GM23248 (cell line): Measurements from ENCODE around the gene SOCS4. TPM values are rescaled to one million over a fixed set of nuclear protein-coding genes. Genes with fewer than 3 reads are reported as not detected.
"Not testable (repeated sequence)": the region's sequence is repeated elsewhere in the genome, so short reads cannot be mapped to it uniquely, and the experiment has no call there.

Experiments
- DNase-seq: peaks from one replicate; pipeline ENCODE4 v3.0.0-alpha.2; 2015
- H2AFZ ChIP-seq: fragments of 200-600 bp; sonication (generic); 2 replicates; pipeline ENCODE4 v1.6.1; 2016; ENCODE audit warnings: antibody characterized with exemption
- H3F3A ChIP-seq: fragments of 200-600 bp; sonication (generic); 2 replicates; pipeline ENCODE4 v1.6.1; 2016; ENCODE audit warnings: mild to moderate bottlenecking, antibody characterized with exemption, mixed run types; ENCODE audit not compliant: insufficient read depth
- H3K27ac ChIP-seq: fragments of 200-600 bp; sonication (generic); 2 replicates; pipeline ENCODE4 v1.5.1; 2016; ENCODE audit warnings: mild to moderate bottlenecking
- H3K27me3 ChIP-seq: fragments of 200-600 bp; sonication (generic); replicated peaks from 2 replicates; pipeline ENCODE4 v1.6.1; 2016; ENCODE audit warnings: mild to moderate bottlenecking; ENCODE audit not compliant: insufficient read depth
- H3K36me3 ChIP-seq: fragments of 200-600 bp; sonication (generic); 2 replicates; pipeline ENCODE4 v1.6.1; 2016; ENCODE audit warnings: low read depth, mild to moderate bottlenecking
- H3K4me1 ChIP-seq: fragments of 200-600 bp; sonication (generic); 2 replicates; pipeline ENCODE4 v1.6.1; 2016; ENCODE audit warnings: mild to moderate bottlenecking; ENCODE audit not compliant: insufficient read depth
- H3K4me2 ChIP-seq: fragments of 200-600 bp; sonication (generic); one replicate; pipeline ENCODE4 v1.6.1; 2016; ENCODE audit warnings: mild to moderate bottlenecking; ENCODE audit not compliant: unreplicated experiment
- H3K4me3 ChIP-seq: fragments of 200-600 bp; sonication (generic); 2 replicates; pipeline ENCODE4 v1.5.1; 2016; ENCODE audit warnings: mild to moderate bottlenecking
- H3K79me2 ChIP-seq: fragments of 200-600 bp; sonication (generic); 2 replicates; pipeline ENCODE4 v1.6.1; 2016; ENCODE audit warnings: mild to moderate bottlenecking; ENCODE audit not compliant: insufficient read depth
- H3K9ac ChIP-seq: fragments of 200-600 bp; sonication (generic); 2 replicates; pipeline ENCODE4 v1.6.1; 2016; ENCODE audit warnings: mild to moderate bottlenecking
- H3K9me2 ChIP-seq: fragments of 200-600 bp; sonication (generic); 2 replicates; pipeline ENCODE4 v1.6.1; 2016; ENCODE audit warnings: mixed run types, mild to moderate bottlenecking, moderate library complexity; ENCODE audit not compliant: insufficient read depth
- H3K9me3 ChIP-seq: fragments of 200-600 bp; sonication (generic); one replicate; pipeline ENCODE4 v1.6.1; 2017; ENCODE audit warnings: low read depth
- H4K20me1 ChIP-seq: fragments of 200-600 bp; sonication (generic); 2 replicates; pipeline ENCODE4 v1.6.0; 2016; ENCODE audit not compliant: insufficient read depth
- EZH2 ChIP-seq: fragments of 200-600 bp; sonication (generic); IDR thresholded peaks from 2 replicates; pipeline ENCODE4 v1.6.1; 2018; ENCODE audit warnings: antibody characterized with exemption, mild to moderate bottlenecking; ENCODE audit not compliant: insufficient read depth, poor library complexity, severe bottlenecking
- EZH2phosphoT487 ChIP-seq: fragments of 200-600 bp; sonication (generic); IDR thresholded peaks from 2 replicates; pipeline ENCODE4 v1.6.1; 2018; ENCODE audit warnings: antibody characterized with exemption, moderate library complexity, mild to moderate bottlenecking, low read depth; ENCODE audit not compliant: insufficient read depth
- WGBS, 2 experiments: methylation state at CpG; one replicate each; pipeline ENCODE4 v1.1.6; 2015 to 2017; ENCODE audit warnings: low lambda C conversion rate in 2 of 2, low coverage in 1 of 2; ENCODE audit errors: missing lambda C conversion rate in 2 of 2; 5-methylcytosine and 5-hydroxymethylcytosine counted together
- in situ Hi-C: fragments of 300-500 bp; cut with MboI; formaldehyde crosslinking; loops from 2 replicates; pipeline ENCODE4 v1.15.0; 2020
- polyA plus RNA-seq: library from polyadenylated mRNA; unstranded; fragments of >200 nt; fragmentation: Nextera tagmentation; extraction: Ambion mirVana; gene quantifications from 2 replicates; pipeline ENCODE4 v1.2.1, GENCODE V29; 2016
- total RNA-seq: library from RNA; depleted of rRNA; stranded (reverse); fragments of >200 nt; shearing (Covaris generic); gene quantifications from 2 replicates; pipeline ENCODE4 v1.2.3, GENCODE V29; 2014

The SOCS4 gene
- total and polyA plus RNA-seq, 2 experiments from 2014 or later = 7.7 to 15.7 TPM

- WGBS, 2 experiments = 91 to 95% methylated on average over 5 of the region's 5 CpGs
These were observed 30.9 kb downstream of the SOCS4 start for GRCh38 chr14:55057919-55058318.

GRCh38 chr14:55059333-55059732 lies 32.3 kb downstream of the SOCS4 start:
- Histone ChIP-seq H3K36me3 (peaks cover 54% of the 10 kb centered on the region), H4K20me1 (peaks cover 26% of the 10 kb centered on the region)

More at GRCh38 chr14:55057919-55058318, 30.9 kb downstream of the SOCS4 start:
- H4K20me1 ChIP-seq = peaks cover 26% of the 10 kb centered on the region
- H3K4me1 ChIP-seq = peaks cover 16% of the 10 kb centered on the region
- H3K27ac ChIP-seq = no peak overlapping the region
- no peak overlapping the region for H3K9ac ChIP-seq
- DNase-seq = no peak
- no peak overlapping the region for H3K4me3 ChIP-seq
- TF ChIP-seq EZH2phosphoT487 (no peak), EZH2 (no peak)
- peaks cover 100% of the 10 kb centered on the region for H3K79me2 ChIP-seq
- H3K9me2 ChIP-seq = no peaks in the 10 kb centered on the region
- H3K9me3 ChIP-seq = no peaks in the 10 kb centered on the region
- H3K27me3 ChIP-seq = no peaks in the 10 kb centered on the region
- H2AFZ ChIP-seq = no peak overlapping the region
- peaks cover 48% of the 10 kb centered on the region for H3K36me3 ChIP-seq
- H3K4me2 ChIP-seq = no peak overlapping the region
- peaks cover 12% of the 10 kb centered on the region for H3F3A ChIP-seq
- in situ Hi-C loops = no loop called here

GRCh38 chr14:55062517-55063351 lies 35.7 kb downstream of the SOCS4 start:
- WGBS, 2 experiments = 85 to 89% methylated on average over 11 of the region's 11 CpGs
- TF ChIP-seq EZH2 (no peak), EZH2phosphoT487 (no peak)
- H3F3A ChIP-seq = peaks cover 45% of the 10 kb centered on the region
- no peak for DNase-seq
- no peaks in the 10 kb centered on the region for H3K9me2 ChIP-seq
- H3K4me2 ChIP-seq = no peak overlapping the region
- H2AFZ ChIP-seq = no peak overlapping the region
- no peaks in the 10 kb centered on the region for H3K9me3 ChIP-seq
- no peak overlapping the region for H3K9ac ChIP-seq
- no peak overlapping the region for H3K4me3 ChIP-seq
- H3K36me3 ChIP-seq = peaks cover 63% of the 10 kb centered on the region
- in situ Hi-C loops = no loop called here
- H3K79me2 ChIP-seq = peaks cover 92% of the 10 kb centered on the region
- H3K4me1 ChIP-seq = no peaks in the 10 kb centered on the region
- H4K20me1 ChIP-seq = peaks cover 16% of the 10 kb centered on the region
- no peak overlapping the region for H3K27ac ChIP-seq
- H3K27me3 ChIP-seq = no peaks in the 10 kb centered on the region

More at GRCh38 chr14:55059333-55059732, 32.3 kb downstream of the SOCS4 start:
- no peak overlapping the region for H3K27ac ChIP-seq
- in situ Hi-C loops = no loop called here
- peaks cover 100% of the 10 kb centered on the region for H3K79me2 ChIP-seq
- H3K4me3 ChIP-seq = no peak overlapping the region
- 98 to 99% methylated on average over 5 of the region's 5 CpGs for WGBS, 2 experiments
- no peak overlapping the region for H3K4me2 ChIP-seq
- H3K27me3 ChIP-seq = no peaks in the 10 kb centered on the region
- no peak overlapping the region for H3K9ac ChIP-seq
- TF ChIP-seq EZH2 = no peak
- TF ChIP-seq EZH2phosphoT487 = no peak
- H3K4me1 ChIP-seq = 0 out of 2 replicates have a peak, but pooled peaks cover 4% of the 10 kb centered on the region
- no peaks in the 10 kb centered on the region for H3K9me3 ChIP-seq
- H2AFZ ChIP-seq = no peak overlapping the region
- H3K9me2 ChIP-seq = no peaks in the 10 kb centered on the region
- peaks cover 18% of the 10 kb centered on the region; the same call in 1 of the 2 replicates for H3F3A ChIP-seq
- DNase-seq = no peak

- H3K4me2 ChIP-seq, H3K9ac ChIP-seq, H3K4me1 ChIP-seq, H3K9me3 ChIP-seq, DNase-seq, H3K9me2 ChIP-seq, in situ Hi-C loops, H3K4me3 ChIP-seq, H3K27me3 ChIP-seq, H3K27ac ChIP-seq, H2AFZ ChIP-seq: not testable (repeated sequence)
- Histone ChIP-seq H4K20me1 (peaks cover 10% of the 10 kb centered on the region; the same call in 1 of the 2 replicates), H3K79me2 (peaks cover 77% of the 10 kb centered on the region), H3F3A (peaks cover 59% of the 10 kb centered on the region), H3K36me3 (peaks cover 56% of the 10 kb centered on the region)
- 55 to 64% methylated on average over 2 of the region's 2 CpGs for WGBS, 2 experiments
These were observed 37.9 kb downstream of the SOCS4 start for GRCh38 chr14:55064896-55065295.
